Choroid plexus epithelial cell (primary cell): Measurements from ENCODE around the gene MIER2.
A peak's percentile ranks its signal among the peaks of the same experiment; 100 is the strongest.

Experiments used
- DNase-seq: peaks from one replicate; pipeline ENCODE4 v3.0.0-alpha.2; 2010; ENCODE audit warnings: low read depth
- H3K4me3 ChIP-seq: 2 replicates; pipeline ENCODE4 v1.5.1; 2011; ENCODE audit warnings: low read depth, mild to moderate bottlenecking, control low read depth, low read length, moderate library complexity
- TF ChIP-seq, protein P1 (sequence below): conservative IDR thresholded peaks from 2 replicates; pipeline ENCODE4 v1.5.1; 2011; ENCODE audit warnings: low read depth, mild to moderate bottlenecking, control low read depth, inconsistent platforms, low read length, moderate library complexity

The MIER2 gene

DNA sequence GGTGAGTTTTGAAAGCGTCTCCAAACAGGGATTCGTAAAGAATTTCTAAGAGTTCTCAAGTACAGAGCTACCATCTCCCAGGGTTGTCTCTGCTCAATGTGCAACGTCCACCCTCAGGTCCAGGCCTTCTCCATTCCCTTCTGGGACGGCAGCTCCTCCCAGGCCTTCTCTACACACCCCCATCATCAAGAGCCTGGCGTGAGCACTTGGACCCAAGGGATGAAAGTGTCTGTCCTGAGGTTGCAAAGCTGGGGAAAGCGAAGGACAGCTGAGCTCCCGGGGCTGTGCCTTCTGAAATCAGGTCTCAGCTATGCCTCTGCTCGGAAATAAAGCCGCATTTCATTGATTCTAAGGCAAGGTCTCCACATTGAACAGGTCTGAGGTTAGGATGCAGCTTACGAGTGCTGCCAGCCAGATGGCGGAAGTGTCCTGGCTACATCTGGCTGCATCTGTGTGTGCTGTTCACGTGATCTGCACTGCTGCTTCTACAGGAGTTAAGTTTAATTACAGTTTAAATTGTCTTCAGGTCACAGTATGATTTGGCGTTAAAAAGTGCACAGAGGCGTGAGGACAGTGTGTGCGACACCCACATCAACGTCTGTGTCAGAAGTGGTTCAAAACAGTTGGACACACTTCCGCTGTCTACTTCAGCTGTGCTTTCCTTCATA is 27.0 kb upstream of the MIER2 start:
- DNase-seq = peak; percentile 22
- no peak overlapping the region for H3K4me3 ChIP-seq
- TF ChIP-seq, protein P1, sequence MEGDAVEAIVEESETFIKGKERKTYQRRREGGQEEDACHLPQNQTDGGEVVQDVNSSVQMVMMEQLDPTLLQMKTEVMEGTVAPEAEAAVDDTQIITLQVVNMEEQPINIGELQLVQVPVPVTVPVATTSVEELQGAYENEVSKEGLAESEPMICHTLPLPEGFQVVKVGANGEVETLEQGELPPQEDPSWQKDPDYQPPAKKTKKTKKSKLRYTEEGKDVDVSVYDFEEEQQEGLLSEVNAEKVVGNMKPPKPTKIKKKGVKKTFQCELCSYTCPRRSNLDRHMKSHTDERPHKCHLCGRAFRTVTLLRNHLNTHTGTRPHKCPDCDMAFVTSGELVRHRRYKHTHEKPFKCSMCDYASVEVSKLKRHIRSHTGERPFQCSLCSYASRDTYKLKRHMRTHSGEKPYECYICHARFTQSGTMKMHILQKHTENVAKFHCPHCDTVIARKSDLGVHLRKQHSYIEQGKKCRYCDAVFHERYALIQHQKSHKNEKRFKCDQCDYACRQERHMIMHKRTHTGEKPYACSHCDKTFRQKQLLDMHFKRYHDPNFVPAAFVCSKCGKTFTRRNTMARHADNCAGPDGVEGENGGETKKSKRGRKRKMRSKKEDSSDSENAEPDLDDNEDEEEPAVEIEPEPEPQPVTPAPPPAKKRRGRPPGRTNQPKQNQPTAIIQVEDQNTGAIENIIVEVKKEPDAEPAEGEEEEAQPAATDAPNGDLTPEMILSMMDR = no peak

DNA sequence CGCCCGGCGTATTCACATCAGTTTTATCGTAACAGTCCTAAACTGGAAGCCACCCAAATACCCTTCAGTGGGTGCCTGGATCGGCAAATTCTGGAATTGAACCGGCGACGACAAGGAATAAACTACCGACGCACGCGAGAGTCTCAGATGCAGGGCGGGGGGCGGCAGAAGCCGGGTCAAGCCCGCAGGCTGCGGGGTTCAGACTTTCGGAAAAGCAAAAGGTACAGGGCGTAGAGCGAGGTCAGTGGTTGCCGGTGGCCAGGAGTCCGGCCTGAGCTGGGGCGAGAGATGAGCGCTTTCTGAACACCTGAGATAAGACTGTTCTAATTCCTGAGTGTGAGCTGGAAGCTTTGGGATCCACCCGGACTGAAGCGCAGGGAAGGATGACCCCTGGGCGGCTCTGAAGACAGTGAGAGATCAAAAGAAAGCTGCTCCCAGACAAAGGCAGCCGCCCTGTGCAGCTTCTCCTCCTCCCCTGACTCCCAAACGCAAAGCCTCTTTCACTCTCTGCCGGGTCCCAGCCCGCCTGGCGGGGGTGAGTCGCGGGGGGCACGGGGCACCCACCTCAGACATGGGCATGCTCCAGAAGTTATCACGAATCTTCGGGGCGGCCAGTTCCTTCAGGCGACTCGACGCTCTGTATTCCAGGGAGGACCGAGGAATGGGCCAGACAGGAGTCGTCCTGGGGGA is 26.2 kb upstream of the MIER2 start:
- no peak for DNase-seq
- TF ChIP-seq, protein P1 = no peak
- no peak overlapping the region for H3K4me3 ChIP-seq

DNA sequence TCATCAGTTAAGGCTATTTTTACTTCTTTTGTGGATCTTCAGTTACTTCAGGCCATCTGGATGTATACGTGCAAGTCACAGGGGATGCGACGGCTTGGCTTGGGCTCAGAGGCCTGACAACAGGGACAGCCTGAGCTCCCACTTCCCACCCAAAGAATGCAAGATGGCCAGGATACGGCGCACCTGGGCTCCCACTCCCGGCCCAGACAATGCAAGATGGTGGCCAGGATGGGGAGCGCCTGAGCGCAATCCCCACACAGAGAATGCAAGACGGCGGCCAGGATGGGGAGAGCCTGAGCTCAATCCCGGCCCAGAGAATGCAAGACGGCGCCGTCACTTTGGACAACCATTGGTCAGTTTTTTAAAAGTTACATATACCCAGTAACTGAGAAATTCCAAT is 25.3 kb upstream of the MIER2 start:
- TF ChIP-seq, protein P1 = no peak
- no peak overlapping the region for H3K4me3 ChIP-seq
- DNase-seq = no peak

DNA sequence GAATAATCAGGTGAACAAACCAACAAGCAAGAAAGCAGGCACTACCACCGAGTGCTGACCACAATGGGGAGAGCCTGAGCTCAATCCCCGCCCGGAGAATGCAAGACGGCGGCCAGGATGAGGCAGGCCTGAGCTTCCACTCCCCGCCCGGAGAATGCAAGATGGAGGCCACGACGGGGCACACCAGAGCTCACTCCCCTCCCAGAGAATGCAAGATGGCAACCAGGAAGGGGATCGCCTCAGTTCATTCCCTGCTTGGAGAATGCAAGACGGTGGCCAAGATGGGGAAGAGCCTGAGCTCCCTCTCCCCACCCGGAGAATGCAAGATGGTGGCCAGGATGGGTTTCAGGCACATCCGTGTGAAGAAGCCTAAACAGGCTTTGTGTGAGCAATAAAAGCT is 24.7 kb upstream of the MIER2 start:
- TF ChIP-seq, protein P1 = no peak
- no peak for DNase-seq
- H3K4me3 ChIP-seq = no peak overlapping the region

DNA sequence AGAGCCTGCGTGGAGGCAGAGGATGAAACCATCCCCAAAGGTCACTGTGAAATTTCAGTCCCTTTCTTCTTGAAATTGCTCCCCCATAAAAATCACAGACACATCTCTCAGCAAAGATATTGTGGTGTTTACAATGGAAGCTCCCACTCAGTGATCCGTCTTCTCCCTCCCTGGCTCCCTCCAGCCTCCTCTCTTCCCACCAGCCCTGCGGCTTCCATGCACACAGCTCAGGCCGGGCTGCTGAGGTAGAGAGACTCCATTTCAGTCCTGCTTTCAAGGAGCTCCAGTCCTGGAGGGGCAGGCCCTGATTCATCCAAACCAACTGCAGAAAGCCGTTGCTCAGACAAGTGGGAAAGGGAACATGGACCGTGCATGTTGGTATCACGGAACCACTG is 24.0 kb upstream of the MIER2 start:
- no peak overlapping the region for H3K4me3 ChIP-seq
- TF ChIP-seq, protein P1 = no peak

DNA sequence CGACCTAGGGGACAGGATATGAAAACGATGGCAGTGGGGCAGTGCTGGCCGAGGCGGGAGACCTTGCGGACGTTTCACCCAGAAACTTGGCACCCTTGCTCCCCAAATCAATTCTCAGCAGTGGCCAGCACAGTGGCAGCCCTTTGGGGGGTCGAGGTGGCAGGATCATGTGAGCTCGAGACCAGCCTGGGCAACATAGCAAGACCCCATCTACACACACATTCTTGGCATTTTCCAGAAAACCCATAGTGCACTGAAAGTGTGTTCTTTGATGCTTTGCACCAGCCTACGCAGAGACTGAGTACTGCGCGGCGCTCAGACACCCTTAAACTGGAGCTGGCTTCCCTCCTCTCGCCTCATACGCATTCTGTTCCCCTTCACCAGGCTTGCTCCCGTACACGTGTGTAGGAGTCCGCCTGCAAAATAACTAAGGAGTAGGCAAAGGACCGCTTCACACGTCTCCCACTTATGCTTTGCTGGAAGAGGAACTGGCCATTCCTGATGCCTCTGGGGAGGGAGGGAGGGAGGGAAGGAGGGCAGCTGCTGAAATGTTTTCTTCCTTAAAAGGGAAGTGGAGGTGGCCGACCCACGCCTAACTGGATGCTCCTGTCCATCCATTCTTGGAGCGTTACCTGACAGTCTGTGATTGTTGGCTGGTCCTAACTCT is 23.5 kb upstream of the MIER2 start:
- TF ChIP-seq, protein P1 = no peak
- H3K4me3 ChIP-seq = no peak overlapping the region
- DNase-seq = no peak

More for the DNA sequence above, 24.0 kb upstream of the MIER2 start:
- DNase-seq = no peak
